Endothelial cell of umbilical vein (primary cell): Measurements from ENCODE around the gene ODAD4. TPM values are rescaled to one million over a fixed set of nuclear protein-coding genes. Genes with fewer than 3 reads are reported as not detected.

ENCODE experiments used
- BruUV-seq: library from RNA; stranded (reverse); fragments of 400-500 nt; replicated peaks from 2 replicates; lab custom pipeline; 2021; lab: Mats Ljungman, UMichigan
- CTCF ChIA-PET: fragments of 300-600, 350-600 bp; sonication (Branson Sonifier 250); formaldehyde crosslinking; loops from one replicate; lab custom pipeline; 2021; ENCODE audit warnings: antibody characterized with exemption, inconsistent platforms; lab: Charles Lee
- POLR2A ChIA-PET: fragments of 300-600, 350-600 bp; sonication (Branson Sonifier 250); formaldehyde crosslinking; loops from one replicate; lab custom pipeline; 2021; ENCODE audit warnings: antibody characterized with exemption, inconsistent platforms; lab: Charles Lee
- DNase-seq: peaks from one replicate; pipeline ENCODE4 v3.0.0-alpha.2; 2011; ENCODE audit warnings: low read depth, low spot score
- FAIRE-seq: peaks from 2 replicates; lab custom pipeline; 2011; peaks lifted over from hg19 to GRCh38; lab: Jason Lieb, UNC
- H2AFZ ChIP-seq: 2 replicates; pipeline ENCODE4 v1.6.0; 2012; ENCODE audit warnings: low read depth, low read length, control low read depth, inconsistent platforms
- H3K27ac ChIP-seq: 2 replicates; pipeline ENCODE4 v1.5.1; 2011; ENCODE audit warnings: low read depth, mild to moderate bottlenecking, control low read depth, low read length, moderate library complexity; ENCODE audit not compliant: insufficient read depth
- H3K27me3 ChIP-seq, 2 experiments: 2 replicates each; pipeline versions ENCODE4 v1.6.0 to v1.6.1; 2011; ENCODE audit warnings: low read length in 2 of 2, mixed read lengths in 1 of 2; ENCODE audit not compliant: control insufficient read depth in 2 of 2, insufficient read depth in 2 of 2
- H3K36me3 ChIP-seq, 2 experiments: 2 replicates in 1 of 2; 3 replicates in 1 of 2; pipeline ENCODE4 v1.5.1; 2011; ENCODE audit warnings: low read length in 2 of 2, mild to moderate bottlenecking in 1 of 2, moderate library complexity in 1 of 2; ENCODE audit not compliant: control insufficient read depth in 2 of 2, insufficient read depth in 2 of 2; ENCODE audit errors: extremely low read depth in 1 of 2
- H3K4me1 ChIP-seq: 3 replicates; pipeline ENCODE4 v1.5.1; 2011; ENCODE audit warnings: mild to moderate bottlenecking, low read length; ENCODE audit not compliant: control insufficient read depth, insufficient read depth; ENCODE audit errors: extremely low read depth
- H3K4me2 ChIP-seq: 2 replicates; pipeline ENCODE4 v1.6.1; 2011; ENCODE audit warnings: low read length, control low read depth, mixed read lengths; ENCODE audit not compliant: insufficient read depth
- H3K4me3 ChIP-seq, 3 experiments: fragments of 200-600 bp in 1 of 3; sonication (generic), shearing (Covaris generic) in 1 of 3; replicated peaks in 1 of 3; 2 replicates each; pipeline ENCODE4 v1.5.1; 2011 to 2016; ENCODE audit warnings: control low read depth in 3 of 3, low read length in 3 of 3, mild to moderate bottlenecking in 2 of 3, inconsistent platforms in 1 of 3, low read depth in 1 of 3, moderate library complexity in 1 of 3; ENCODE audit not compliant: insufficient read depth in 1 of 3
- H3K79me2 ChIP-seq: 2 replicates; pipeline ENCODE4 v1.6.0; 2012; ENCODE audit warnings: low read length, inconsistent platforms; ENCODE audit not compliant: control insufficient read depth, insufficient read depth
- H3K9ac ChIP-seq: replicated peaks from 2 replicates; pipeline ENCODE3; 2011; ENCODE audit warnings: low read length, control low read depth; ENCODE audit not compliant: insufficient read depth; ENCODE audit errors: extremely low read depth
- H3K9me1 ChIP-seq: replicated peaks from 3 replicates; pipeline ENCODE4 v1.6.0; 2011; ENCODE audit warnings: mild to moderate bottlenecking, low read length; ENCODE audit not compliant: control insufficient read depth, insufficient read depth; ENCODE audit errors: extremely low read depth
- H3K9me3 ChIP-seq: replicated peaks from 2 replicates; pipeline ENCODE4 v1.5.1; 2012; ENCODE audit warnings: low read length, inconsistent platforms; ENCODE audit not compliant: control insufficient read depth, insufficient read depth
- H4K20me1 ChIP-seq: replicated peaks from 2 replicates; pipeline ENCODE3; 2011; ENCODE audit warnings: mild to moderate bottlenecking, low read length; ENCODE audit not compliant: control insufficient read depth, insufficient read depth; ENCODE audit errors: extremely low read depth
- CTCF ChIP-seq, 2 donors: IDR thresholded peaks; 1 replicate in 1 of 2; 2 replicates in 1 of 2; pipeline ENCODE4 v1.5.1; 2011; ENCODE audit warnings: low read length in 2 of 2, mild to moderate bottlenecking in 2 of 2, moderate library complexity in 2 of 2, control low read depth in 1 of 2, inconsistent platforms in 1 of 2, low read depth in 1 of 2; ENCODE audit not compliant: insufficient read depth in 1 of 2; ENCODE audit errors: extremely low read depth in 1 of 2
- EZH2 ChIP-seq: IDR thresholded peaks from 2 replicates; pipeline ENCODE4 v1.6.1; 2012; ENCODE audit warnings: borderline replicate concordance, low read depth, mild to moderate bottlenecking, moderate library complexity, low read length, inconsistent platforms; ENCODE audit not compliant: severe bottlenecking
- FOS ChIP-seq: IDR thresholded peaks from 2 replicates; pipeline ENCODE4 v1.6.1; 2011; ENCODE audit warnings: mild to moderate bottlenecking, low read length, moderate library complexity, borderline replicate concordance; ENCODE audit not compliant: insufficient read depth
- GATA2 ChIP-seq: IDR thresholded peaks from 2 replicates; pipeline ENCODE4 v1.7.0; 2011; ENCODE audit warnings: low read depth, mild to moderate bottlenecking, moderate library complexity, mixed read lengths, low read length; ENCODE audit not compliant: insufficient read length, insufficient read depth
- JUN ChIP-seq: IDR thresholded peaks from 2 replicates; pipeline ENCODE4 v1.6.1; 2011; ENCODE audit warnings: borderline replicate concordance, low read depth; ENCODE audit not compliant: insufficient read length, insufficient read depth
- MAX ChIP-seq: IDR thresholded peaks from 2 replicates; pipeline ENCODE4 v1.6.1; 2011; ENCODE audit not compliant: insufficient read depth, insufficient read length
- MYC ChIP-seq: IDR thresholded peaks from one replicate; pipeline ENCODE4 v1.6.1; 2011; ENCODE audit warnings: mild to moderate bottlenecking, low read depth, low read length
- POLR2A ChIP-seq: IDR thresholded peaks from 2 replicates; pipeline ENCODE4 v1.6.1; 2012; ENCODE audit warnings: low read depth, mild to moderate bottlenecking, control low read depth, low read length
- POLR2AphosphoS5 ChIP-seq: IDR thresholded peaks from 2 replicates; pipeline ENCODE4 v1.6.1; 2012; ENCODE audit warnings: low read depth, mild to moderate bottlenecking, control low read depth, low read length, moderate library complexity; ENCODE audit not compliant: insufficient read depth
- dilution Hi-C: fragments of 300-500 bp; cut with MboI; formaldehyde crosslinking; loops from one replicate; pipeline ENCODE4 v1.15.0; 2019; ENCODE audit warnings: low sequenced_read_pairs; ENCODE audit not compliant: extremely low pct_ligation_motif_present
- intact Hi-C: fragments of 100-400 bp; cut with micrococcal nuclease; formaldehyde crosslinking; loops from one replicate; pipeline ENCODE4 v1.10.0; 2022
- polyA plus RNA-seq, 4 experiments: library from polyadenylated mRNA; depleted of rRNA in 3 of 4; stranded (reverse) in 3 of 4; unstranded in 1 of 4; fragments of >200 nt; gene quantifications; 2 replicates each; pipeline versions ENCODE4 v1.2.1 to v1.2.3, GENCODE V29; 2011 to 2012; ENCODE audit warnings: missing spikeins in 1 of 4
- total RNA-seq: library from RNA; stranded (reverse); gene quantifications from 2 replicates; pipeline ENCODE4 v1.2.3, GENCODE V29; 2021

The ODAD4 gene
- total and polyA plus RNA-seq, 2 donors (not counting 3 experiments of a cell fraction or from before 2014, with no cell fraction given), result 0.19 to 1.0 TPM

- no peaks in the 10 kb centered on the region for H3K4me1 ChIP-seq
- CTCF ChIA-PET, result interaction anchor here (3.4 kb wide), 1 partner anchor 64 kb away, joined by 9 read pairs; no protein-coding TSS in a partner anchor
- no peak for FAIRE-seq
- POLR2A ChIA-PET, result no interaction called here
- no TSS peak for BruUV-seq
- no peaks in the 10 kb centered on the region for H4K20me1 ChIP-seq
- no peak for DNase-seq
- intact Hi-C loops, result no loop called here
- H3K4me3 ChIP-seq, result no peak overlapping the region
- TF ChIP-seq MAX (no peak), CTCF (IDR thresholded peaks at IDR 0.05; ENCODE audit: extremely low read depth in 1 of 2, insufficient read depth in 1 of 2, low read depth in 1 of 2, low read length in 2 of 2) (no peak), EZH2 (no peak), JUN (no peak), FOS (no peak), POLR2AphosphoS5 (no peak), POLR2A (no peak), GATA2 (no peak), MYC (no peak)
- H3K9ac ChIP-seq, result no peak overlapping the region
- H2AFZ ChIP-seq, result no peak overlapping the region
- H3K9me1 ChIP-seq, result no peaks in the 10 kb centered on the region
- no peak overlapping the region for H3K4me2 ChIP-seq
- dilution Hi-C loops, result no loop called here
- H3K27me3 ChIP-seq, result no peaks in the 10 kb centered on the region
- no peak overlapping the region for H3K27ac ChIP-seq
- H3K9me3 ChIP-seq, result no peaks in the 10 kb centered on the region
- H3K79me2 ChIP-seq, result peaks cover 15% of the 10 kb centered on the region
- H3K36me3 ChIP-seq, result peaks cover 59 to 71% of the 10 kb centered on the region in 2 experiments
Measured at GRCh38 chr17:41895617-41896016, 34.8 kb upstream of the ODAD4 start.
